ENCODE measurements around the gene SLC35F5.
"Not testable (repeated sequence)": the region's sequence is repeated elsewhere in the genome, so short reads cannot be mapped to it uniquely, and the experiment has no call there.

SLC35F5 gene

GRCh38 chr2:113756355-113757137, at the start of gene SLC35F5:
Gene SLC35F5 (minus strand): TSS chr2:113756642. CDS start chr2:113756409, 233 bp downstream.
- peak; percentile 91 for DNase-seq (ENCODE audit: low read depth, low spot score)

GRCh38 chr2:113799375-113799774, 42.9 kb upstream of the SLC35F5 start:
- no peak for DNase-seq (ENCODE audit: low read depth, low spot score)

- no peak for DNase-seq (ENCODE audit: low read depth, low spot score)
Measured at GRCh38 chr2:113797237-113797636, 40.8 kb upstream of the SLC35F5 start.

- peak; percentile 8 for DNase-seq (ENCODE audit: low read depth, low spot score)
Measured at GRCh38 chr2:113796592-113797175, 40.2 kb upstream of the SLC35F5 start.

DNA sequence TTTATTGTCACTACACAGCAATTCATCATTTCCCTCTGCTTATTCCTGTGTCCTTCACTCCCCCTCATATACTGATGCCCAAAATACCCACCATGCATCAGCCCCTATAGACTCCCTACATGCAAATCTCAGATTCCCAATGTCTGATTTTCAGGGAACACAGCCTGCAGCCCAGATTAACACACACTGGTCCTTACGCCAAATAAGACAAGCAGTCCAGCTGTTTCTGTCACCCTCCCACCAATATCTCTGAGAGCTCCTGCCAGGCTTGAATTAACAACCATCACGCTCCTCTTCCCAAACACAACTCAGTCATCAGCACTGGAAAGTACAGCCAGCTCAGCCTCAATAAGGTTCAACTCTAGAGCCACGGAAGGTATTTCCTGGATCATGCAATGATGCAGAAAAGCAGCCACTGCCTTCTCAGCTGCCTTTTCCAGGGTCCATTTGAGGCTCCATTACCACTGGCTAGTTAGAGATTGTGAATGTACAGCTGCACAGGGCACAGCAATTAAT, 39.0 kb upstream of the SLC35F5 start:
- no peak for DNase-seq (ENCODE audit: low read depth, low spot score)

DNA sequence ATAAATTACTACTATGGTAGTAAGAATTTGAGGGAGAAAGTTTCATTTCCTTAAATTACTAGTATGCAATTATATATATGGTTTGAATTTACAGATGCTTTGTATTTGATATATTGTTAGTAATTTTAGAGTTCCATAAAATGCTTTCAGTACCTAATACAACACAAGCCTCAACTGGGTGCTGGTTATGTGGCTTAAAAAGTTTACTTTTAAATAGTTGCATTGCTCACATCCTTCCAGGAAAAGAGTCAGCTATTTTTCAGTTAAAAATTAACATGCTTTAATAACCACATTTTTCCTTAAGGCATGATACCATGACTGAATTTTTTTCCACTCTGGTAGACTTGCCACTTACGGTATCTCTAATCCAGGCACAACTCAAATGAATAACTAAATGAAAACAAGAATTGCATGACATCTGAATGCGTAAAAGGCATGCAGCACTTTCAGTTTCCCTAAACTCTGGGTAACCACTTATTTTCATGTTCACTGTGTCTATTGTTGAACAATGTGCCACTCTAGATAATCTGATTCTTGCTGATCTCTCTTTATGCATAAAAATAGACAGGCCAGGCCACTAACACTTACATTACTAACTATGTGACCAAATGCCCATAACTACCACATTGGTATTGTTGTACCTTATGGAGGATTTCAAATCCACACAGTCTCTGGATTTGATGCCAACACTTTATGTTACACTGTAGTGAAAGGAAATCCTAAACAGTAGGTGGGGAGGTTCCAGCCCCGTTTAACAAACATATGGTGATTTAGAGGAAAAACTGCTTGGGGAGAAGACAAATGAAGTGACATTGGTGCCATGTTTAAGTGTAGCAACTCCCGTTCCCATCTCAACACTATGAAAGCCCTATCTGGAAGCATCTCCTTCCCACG, 35.5 kb upstream of the SLC35F5 start:
- no peak for DNase-seq (ENCODE audit: low read depth, low spot score)

- no peak for DNase-seq (ENCODE audit: low read depth, low spot score)
Measured at GRCh38 chr2:113784823-113785744, 28.6 kb upstream of the SLC35F5 start.

DNA sequence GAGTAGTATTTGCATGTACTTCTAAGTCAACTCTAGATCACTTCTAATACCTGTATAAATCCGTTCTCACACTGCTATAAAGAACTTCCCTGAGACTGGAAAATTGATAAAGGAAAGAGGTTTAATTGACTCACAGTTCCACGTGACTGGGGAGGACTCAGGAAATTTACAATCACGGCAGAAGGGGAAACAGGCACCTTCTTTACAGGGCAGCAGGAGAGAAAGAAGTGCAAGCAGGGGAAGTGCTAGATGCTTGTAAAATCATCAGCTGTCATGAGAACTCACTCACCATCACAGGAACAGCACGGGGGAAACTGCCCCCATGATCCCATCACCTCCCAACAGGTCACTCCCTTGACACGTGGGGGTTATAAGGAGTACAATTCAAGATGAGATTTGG, 24.0 kb upstream of the SLC35F5 start:
- DNase-seq (ENCODE audit: low read depth, low spot score) = no peak

- DNase-seq (ENCODE audit: low read depth, low spot score) = no peak
Measured at GRCh38 chr2:113777371-113777770, 20.9 kb upstream of the SLC35F5 start.

DNA sequence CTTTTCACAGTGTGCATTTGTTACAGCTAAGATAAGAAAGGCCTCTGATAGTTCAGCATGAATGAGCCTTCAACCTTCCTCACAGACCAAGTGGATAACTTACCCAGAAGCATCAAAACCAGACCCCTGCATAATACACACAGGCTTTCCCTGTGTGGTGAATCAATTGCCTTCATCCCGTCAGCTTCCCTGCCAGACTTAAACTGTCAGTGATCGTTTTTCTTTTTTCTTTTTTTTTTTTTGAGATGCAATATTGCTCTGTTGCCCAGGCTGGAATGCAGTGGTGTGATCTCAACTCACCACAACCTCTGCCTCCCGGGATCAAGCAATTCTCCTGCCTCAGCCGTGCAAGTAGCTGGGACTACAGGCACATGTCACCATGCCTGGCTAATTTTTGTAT, 20.5 kb upstream of the SLC35F5 start:
- no peak for DNase-seq (ENCODE audit: low read depth, low spot score)

GRCh38 chr2:113774616-113775015, 18.2 kb upstream of the SLC35F5 start:
- not testable (repeated sequence) for DNase-seq (ENCODE audit: low read depth, low spot score)

- DNase-seq (ENCODE audit: low read depth, low spot score) = peak; percentile 28
Measured at GRCh38 chr2:113770929-113771328, 14.5 kb upstream of the SLC35F5 start.

DNA sequence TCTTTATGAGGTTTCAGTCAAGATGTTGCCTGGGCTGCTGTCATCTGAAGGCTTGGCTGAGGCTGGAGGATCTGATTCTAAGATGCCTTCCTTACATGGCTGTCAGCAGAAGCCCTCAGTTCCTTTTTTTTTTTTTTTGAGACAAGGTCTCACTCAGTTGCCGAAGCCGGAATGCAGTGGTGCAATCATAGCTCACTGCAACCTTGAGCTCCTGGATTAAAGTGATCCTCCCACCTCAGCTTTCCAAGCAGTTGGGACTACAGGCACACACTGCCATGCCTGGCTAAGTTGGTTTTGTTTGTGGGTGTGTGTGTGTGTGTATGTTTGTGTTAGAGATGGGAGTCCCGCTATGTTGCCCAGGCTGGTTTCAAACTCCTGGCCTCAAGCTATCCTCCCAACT, 13.1 kb upstream of the SLC35F5 start:
- DNase-seq (ENCODE audit: low read depth, low spot score) = no peak

GRCh38 chr2:113768770-113769169, 12.3 kb upstream of the SLC35F5 start:
- no peak for DNase-seq (ENCODE audit: low read depth, low spot score)

- no peak for DNase-seq (ENCODE audit: low read depth, low spot score)
Measured at GRCh38 chr2:113767811-113768460, 11.5 kb upstream of the SLC35F5 start.

DNA sequence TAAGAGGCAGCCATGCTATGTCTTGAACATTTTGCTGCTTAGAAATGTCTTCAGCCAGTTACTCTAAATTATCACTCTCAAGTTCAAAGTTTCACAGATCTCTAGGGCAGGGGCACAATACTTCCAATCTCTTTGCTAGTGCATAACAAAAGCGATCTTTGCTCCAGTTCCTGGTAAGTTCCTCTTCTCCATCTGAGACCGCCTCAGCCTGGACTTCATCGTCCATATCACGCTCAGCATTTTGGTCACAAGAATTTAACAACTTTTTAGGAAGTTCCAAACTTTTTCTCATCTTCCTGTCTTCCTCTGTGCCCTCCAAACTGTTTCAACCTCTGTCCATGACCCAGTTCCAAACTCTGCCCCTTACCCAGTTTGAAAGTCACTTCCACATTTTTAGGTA, 8.8 kb upstream of the SLC35F5 start:
- no peak for DNase-seq (ENCODE audit: low read depth, low spot score)

- no peak for DNase-seq (ENCODE audit: low read depth, low spot score)
Measured at GRCh38 chr2:113762377-113763118, 6.1 kb upstream of the SLC35F5 start.

- DNase-seq (ENCODE audit: low read depth, low spot score) = no peak
Measured at GRCh38 chr2:113760400-113760799, 4.0 kb upstream of the SLC35F5 start.

- no peak for DNase-seq (ENCODE audit: low read depth, low spot score)
Measured at GRCh38 chr2:113757138-113757657, 756 bp upstream of the SLC35F5 start.
